HEK293 (cell line): ENCODE measurements around the gene TNFSF11.

ENCODE experiments used
- BCL6B ChIP-seq: fragments of 450-650 bp; formaldehyde crosslinking; IDR thresholded peaks from 2 replicates; pipeline ENCODE4 v1.5.1; 2017; ENCODE audit warnings: missing biosample characterization, missing genetic modification characterization
- ZNF658 ChIP-seq: fragments of 450-650 bp; formaldehyde crosslinking; IDR thresholded peaks from 2 replicates; pipeline ENCODE4; 2016; ENCODE audit warnings: missing biosample characterization, missing genetic modification characterization
- TF ChIP-seq, protein P1 (sequence below): fragments of 450-650 bp; formaldehyde crosslinking; IDR thresholded peaks from 2 replicates; pipeline ENCODE4 v1.5.1; 2016; ENCODE audit warnings: missing biosample characterization, missing genetic modification characterization

GRCh38 chr13:42656161-42656560 is 82.2 kb downstream of the TNFSF11 start:
- TF ChIP-seq, protein P1, sequence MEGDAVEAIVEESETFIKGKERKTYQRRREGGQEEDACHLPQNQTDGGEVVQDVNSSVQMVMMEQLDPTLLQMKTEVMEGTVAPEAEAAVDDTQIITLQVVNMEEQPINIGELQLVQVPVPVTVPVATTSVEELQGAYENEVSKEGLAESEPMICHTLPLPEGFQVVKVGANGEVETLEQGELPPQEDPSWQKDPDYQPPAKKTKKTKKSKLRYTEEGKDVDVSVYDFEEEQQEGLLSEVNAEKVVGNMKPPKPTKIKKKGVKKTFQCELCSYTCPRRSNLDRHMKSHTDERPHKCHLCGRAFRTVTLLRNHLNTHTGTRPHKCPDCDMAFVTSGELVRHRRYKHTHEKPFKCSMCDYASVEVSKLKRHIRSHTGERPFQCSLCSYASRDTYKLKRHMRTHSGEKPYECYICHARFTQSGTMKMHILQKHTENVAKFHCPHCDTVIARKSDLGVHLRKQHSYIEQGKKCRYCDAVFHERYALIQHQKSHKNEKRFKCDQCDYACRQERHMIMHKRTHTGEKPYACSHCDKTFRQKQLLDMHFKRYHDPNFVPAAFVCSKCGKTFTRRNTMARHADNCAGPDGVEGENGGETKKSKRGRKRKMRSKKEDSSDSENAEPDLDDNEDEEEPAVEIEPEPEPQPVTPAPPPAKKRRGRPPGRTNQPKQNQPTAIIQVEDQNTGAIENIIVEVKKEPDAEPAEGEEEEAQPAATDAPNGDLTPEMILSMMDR (tag by site-specific recombination), result no peak
- no peak for TF ChIP-seq ZNF658 (tag by site-specific recombination)
- TF ChIP-seq BCL6B (tag by site-specific recombination), result no peak
